H1 (cell line): ENCODE data around the gene ATG5. TPM values are rescaled to one million over a fixed set of nuclear protein-coding genes. Genes with fewer than 3 reads are reported as not detected.

Source experiments
- CTCF ChIA-PET: fragments of 300-600 bp; sonication (Branson Sonifier 250); formaldehyde crosslinking; loops from one replicate; lab custom pipeline; 2021; ENCODE audit not compliant: partially characterized antibody; lab: Charles Lee
- POLR2A ChIA-PET: fragments of 300-600 bp; sonication (Branson Sonifier 250); formaldehyde crosslinking; loops from one replicate; lab custom pipeline; 2021; ENCODE audit warnings: inconsistent platforms; ENCODE audit not compliant: partially characterized antibody; lab: Charles Lee
- DNase-seq, 2 experiments: peaks; one replicate each; pipeline versions ENCODE4 v3.0.0 to v3.0.0-alpha.2; 2010 to 2022; ENCODE audit warnings: low spot score in 2 of 2, low read depth in 1 of 2, mixed read lengths in 1 of 2
- FAIRE-seq: peaks from 2 replicates; lab custom pipeline; 2011; peaks lifted over from hg19 to GRCh38; lab: Jason Lieb, UNC
- H2AFZ ChIP-seq: 2 replicates; pipeline ENCODE4 v1.8.1; 2012; ENCODE audit warnings: low read length, inconsistent platforms
- H2AK5ac ChIP-seq: 2 replicates; pipeline ENCODE4 v1.6.1; 2013; ENCODE audit warnings: low read depth, low read length
- H2BK120ac ChIP-seq: replicated peaks from 2 replicates; pipeline ENCODE3; 2013; ENCODE audit warnings: low read depth, low read length, inconsistent platforms
- H2BK12ac ChIP-seq: 2 replicates; pipeline ENCODE4 v1.6.1; 2013; ENCODE audit warnings: low read depth, low read length
- H2BK15ac ChIP-seq: 2 replicates; pipeline ENCODE4 v1.6.1; 2013; ENCODE audit warnings: low read length
- H2BK20ac ChIP-seq: 2 replicates; pipeline ENCODE4 v1.6.1; 2013; ENCODE audit warnings: low read length
- H2BK5ac ChIP-seq: 2 replicates; pipeline ENCODE4 v1.6.1; 2013; ENCODE audit warnings: low read depth, low read length
- H3K14ac ChIP-seq: 2 replicates; pipeline ENCODE4 v1.6.1; 2013; ENCODE audit warnings: inconsistent platforms; ENCODE audit not compliant: insufficient read length
- H3K18ac ChIP-seq: 2 replicates; pipeline ENCODE4 v1.6.1; 2013; ENCODE audit warnings: low read length; ENCODE audit errors: extremely low read depth
- H3K23ac ChIP-seq: 2 replicates; pipeline ENCODE4 v1.6.1; 2013; ENCODE audit warnings: inconsistent platforms; ENCODE audit not compliant: insufficient read length
- H3K23me2 ChIP-seq: 2 replicates; pipeline ENCODE4 v1.6.1; 2013; ENCODE audit warnings: low read depth, low read length
- H3K27ac ChIP-seq: 2 replicates; pipeline ENCODE4 v1.6.1; 2011; ENCODE audit warnings: low read depth, low read length, inconsistent platforms
- H3K27me3 ChIP-seq, 4 experiments: replicated peaks in 1 of 4; 1 replicate in 1 of 4; 2 replicates in 3 of 4; pipeline versions ENCODE4 v1.6.1 to v1.8.1; 2011 to 2013; ENCODE audit warnings: low read length in 3 of 4, mild to moderate bottlenecking in 3 of 4, inconsistent platforms in 2 of 4, mixed read lengths in 2 of 4, moderate library complexity in 1 of 4; ENCODE audit not compliant: control insufficient read depth in 3 of 4, insufficient read depth in 3 of 4; ENCODE audit errors: extremely low read depth in 1 of 4
- H3K36me3 ChIP-seq, 4 experiments: 2 replicates each; pipeline versions ENCODE4 v1.6.1 to v1.8.1; 2011 to 2013; ENCODE audit warnings: mild to moderate bottlenecking in 4 of 4, low read length in 3 of 4, moderate library complexity in 2 of 4, control low read depth in 1 of 4, inconsistent platforms in 1 of 4; ENCODE audit not compliant: insufficient read depth in 4 of 4, control insufficient read depth in 2 of 4
- H3K4ac ChIP-seq: replicated peaks from 2 replicates; pipeline ENCODE3; 2013; ENCODE audit warnings: low read length, low read depth, mixed read lengths, inconsistent platforms; ENCODE audit not compliant: insufficient read length
- H3K4me1 ChIP-seq, 4 experiments: replicated peaks in 1 of 4; 1 replicate in 1 of 4; 2 replicates in 3 of 4; pipeline versions ENCODE4 v1.6.1 to v1.8.1; 2011 to 2013; ENCODE audit warnings: low read length in 3 of 4, inconsistent platforms in 2 of 4, mixed read lengths in 1 of 4; ENCODE audit not compliant: insufficient read depth in 4 of 4, control insufficient read depth in 3 of 4
- H3K4me2 ChIP-seq, 2 experiments: 2 replicates each; pipeline versions ENCODE4 v1.6.1 to v1.8.1; 2011 to 2013; ENCODE audit warnings: low read depth in 2 of 2, low read length in 2 of 2, control low read depth in 1 of 2, inconsistent platforms in 1 of 2, mild to moderate bottlenecking in 1 of 2; ENCODE audit not compliant: insufficient read depth in 1 of 2
- H3K4me3 ChIP-seq, 4 experiments: fragments of 200-600, 300-600 bp in 1 of 4; sonication (generic), shearing (Covaris generic), sonication (Bioruptor Twin) in 1 of 4; 2 replicates each; pipeline versions ENCODE4 v1.5.1 to v1.8.1; 2011 to 2016; ENCODE audit warnings: low read length in 4 of 4, low read depth in 3 of 4, control low read depth in 2 of 4, inconsistent platforms in 2 of 4, mild to moderate bottlenecking in 2 of 4, mixed read lengths in 1 of 4, moderate library complexity in 1 of 4; ENCODE audit not compliant: insufficient read depth in 2 of 4; ENCODE audit errors: extremely low read depth in 1 of 4
- H3K56ac ChIP-seq: replicated peaks from 2 replicates; pipeline ENCODE3; 2013; ENCODE audit warnings: low read depth, mild to moderate bottlenecking, mixed read lengths, low read length, inconsistent platforms; ENCODE audit not compliant: insufficient read length
- H3K79me1 ChIP-seq: 2 replicates; pipeline ENCODE4 v1.6.1; 2013; ENCODE audit warnings: low read depth, low read length, control low read depth
- H3K79me2 ChIP-seq, 2 experiments: 2 replicates each; pipeline versions ENCODE4 v1.6.1 to v1.8.1; 2012 to 2013; ENCODE audit warnings: low read length in 2 of 2, mild to moderate bottlenecking in 2 of 2, inconsistent platforms in 1 of 2; ENCODE audit not compliant: insufficient read depth in 2 of 2, control insufficient read depth in 1 of 2
- H3K9ac ChIP-seq, 4 experiments: replicated peaks in 1 of 4; 1 replicate in 1 of 4; 2 replicates in 3 of 4; pipeline versions ENCODE4 v1.6.1 to v1.8.1; 2011 to 2013; ENCODE audit warnings: low read depth in 3 of 4, low read length in 3 of 4, control low read depth in 2 of 4, mild to moderate bottlenecking in 2 of 4, moderate library complexity in 2 of 4, inconsistent platforms in 1 of 4; ENCODE audit errors: extremely low read depth in 1 of 4
- H3K9me3 ChIP-seq, 2 experiments: 2 replicates each; pipeline versions ENCODE4 v1.6.1 to v1.8.1; 2012 to 2013; ENCODE audit warnings: mild to moderate bottlenecking in 2 of 2, moderate library complexity in 2 of 2, control low read depth in 1 of 2, inconsistent platforms in 1 of 2, low read depth in 1 of 2, low read length in 1 of 2, mixed read lengths in 1 of 2; ENCODE audit not compliant: insufficient read depth in 2 of 2
- H4K20me1 ChIP-seq, 2 experiments: replicated peaks in 1 of 2; 2 replicates each; pipeline versions ENCODE3 to v1.8.1; 2011 to 2013; ENCODE audit warnings: inconsistent platforms in 2 of 2, low read length in 2 of 2, mild to moderate bottlenecking in 1 of 2; ENCODE audit not compliant: insufficient read depth in 2 of 2, control insufficient read depth in 1 of 2
- H4K5ac ChIP-seq: 2 replicates; pipeline ENCODE4 v1.6.1; 2013; ENCODE audit warnings: low read length, low read depth, mixed read lengths, inconsistent platforms; ENCODE audit not compliant: insufficient read length
- H4K8ac ChIP-seq: 2 replicates; pipeline ENCODE4 v1.8.0; 2013; ENCODE audit warnings: mild to moderate bottlenecking, moderate library complexity, low read length, inconsistent platforms; ENCODE audit not compliant: insufficient read depth; ENCODE audit errors: extremely low read depth
- H4K91ac ChIP-seq: replicated peaks from 2 replicates; pipeline ENCODE3; 2013; ENCODE audit warnings: low read length, mixed read lengths, inconsistent platforms; ENCODE audit not compliant: insufficient read length
- CEBPB ChIP-seq: IDR thresholded peaks from 2 replicates; pipeline ENCODE4 v1.6.1; 2012; ENCODE audit warnings: low read depth, low read length
- KDM1A ChIP-seq: fragments of 200-600, 300-600 bp; sonication (generic); IDR thresholded peaks from 2 replicates; pipeline ENCODE4 v1.7.1; 2016; ENCODE audit warnings: mild to moderate bottlenecking, low read length, borderline replicate concordance
- WGBS, 2 experiments: shearing (Covaris generic) in 1 of 2; methylation state at CpG; one replicate each; pipeline versions ENCODE4 v1.1.6 to v1.1.7; 2013 to 2015; ENCODE audit warnings: low lambda C conversion rate in 2 of 2, mixed read lengths in 2 of 2, inconsistent platforms in 1 of 2, low coverage in 1 of 2, missing lambda C conversion rate in 1 of 2; ENCODE audit not compliant: insufficient replicate concordance in 2 of 2, insufficient coverage in 1 of 2, insufficient read length in 1 of 2; ENCODE audit errors: extremely low coverage in 1 of 2, missing lambda C conversion rate in 1 of 2; 5-methylcytosine and 5-hydroxymethylcytosine counted together
- polyA plus RNA-seq, 7 experiments: library from polyadenylated mRNA; depleted of rRNA in 3 of 7; stranded (reverse) in 5 of 7; unstranded in 2 of 7; fragments of >200 nt in 5 of 7; fragments of 200-250 nt in 2 of 7; gene quantifications; 1 replicate in 5 of 7; 2 replicates in 1 of 7; 4 replicates in 1 of 7; pipeline versions ENCODE4 v1.2.1 to v1.2.3, GENCODE V29; 2011 to 2013; ENCODE audit warnings: missing spikeins in 2 of 7, mixed read lengths in 2 of 7
- total RNA-seq: library from RNA; stranded (reverse); fragmentation: NEBNext Ultra II Directional; extraction: Animal tissue kit (Norgen Biotek cat#: 25700); gene quantifications from 2 replicates; pipeline ENCODE4 v1.2.1, GENCODE V29; 2021
- TF ChIP-seq, protein P1 (sequence below): IDR thresholded peaks from 2 replicates; pipeline ENCODE4 v1.6.1; 2011; ENCODE audit warnings: low read length, improper control_type of control experiment

Gene ATG5
- total and polyA plus RNA-seq, 2 of the 8 experiments (the other 6 are each of a cell fraction or from before 2014, with no cell fraction given), result 18.2 to 39.0 TPM

DNA sequence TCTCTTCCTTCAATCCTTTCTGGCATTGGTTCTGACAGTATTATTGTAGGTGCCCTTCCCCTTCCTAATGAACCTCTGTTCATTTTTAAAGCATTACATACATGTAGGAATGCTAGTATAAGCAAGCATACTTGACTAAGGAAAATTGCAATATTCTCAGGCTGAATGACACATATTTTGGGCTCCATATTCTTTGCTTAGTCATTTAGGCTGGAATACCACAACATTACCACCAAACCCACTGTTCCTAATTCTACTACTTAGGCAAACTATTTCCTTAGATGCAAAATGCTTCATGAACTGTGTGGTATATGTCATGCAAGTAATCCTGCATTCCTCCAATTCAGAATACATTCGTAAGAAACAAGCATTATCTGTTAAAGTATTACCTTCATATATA, 125.6 kb downstream of the ATG5 start:
- H3K23me2 ChIP-seq, result no peaks in the 10 kb centered on the region; the same call in 1 of the 2 replicates
- H3K56ac ChIP-seq, result no peak overlapping the region
- no peak overlapping the region for H3K27ac ChIP-seq
- peaks cover 0 to 2% (median 0%) of the 10 kb centered on the region in 4 experiments; a peak in 1 of 7 replicates for H3K4me1 ChIP-seq
- H4K8ac ChIP-seq, result no peak overlapping the region
- no peak overlapping the region for H3K14ac ChIP-seq
- no peak overlapping the region for H4K91ac ChIP-seq
- no peak overlapping the region for H2BK15ac ChIP-seq
- no peak overlapping the region for H2BK20ac ChIP-seq
- no peak for FAIRE-seq
- H3K4me2 ChIP-seq, result no peak overlapping the region
- peaks cover 0 to 10% (median 0%) of the 10 kb centered on the region in 4 experiments; a peak in 2 of 8 replicates for H3K36me3 ChIP-seq
- no peak overlapping the region for H3K4ac ChIP-seq
- no peaks in the 10 kb centered on the region for H4K20me1 ChIP-seq
- no peak overlapping the region for H4K5ac ChIP-seq
- no peak overlapping the region for H3K4me3 ChIP-seq
- WGBS, 2 experiments, result 87% methylated on average over 1 of the region's 1 CpG; no CpG with 5 or more reads in 1 of the 2 experiments
- DNase-seq, result no peak
- H2BK120ac ChIP-seq, result no peak overlapping the region
- POLR2A ChIA-PET, result no interaction called here
- no peak for TF ChIP-seq KDM1A
- TF ChIP-seq, protein P1, sequence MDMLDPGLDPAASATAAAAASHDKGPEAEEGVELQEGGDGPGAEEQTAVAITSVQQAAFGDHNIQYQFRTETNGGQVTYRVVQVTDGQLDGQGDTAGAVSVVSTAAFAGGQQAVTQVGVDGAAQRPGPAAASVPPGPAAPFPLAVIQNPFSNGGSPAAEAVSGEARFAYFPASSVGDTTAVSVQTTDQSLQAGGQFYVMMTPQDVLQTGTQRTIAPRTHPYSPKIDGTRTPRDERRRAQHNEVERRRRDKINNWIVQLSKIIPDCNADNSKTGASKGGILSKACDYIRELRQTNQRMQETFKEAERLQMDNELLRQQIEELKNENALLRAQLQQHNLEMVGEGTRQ, result no peak
- TF ChIP-seq CEBPB, result no peak
- H2AFZ ChIP-seq, result no peak overlapping the region
- H2AK5ac ChIP-seq, result no peak overlapping the region
- H2BK5ac ChIP-seq, result no peak overlapping the region
- no peak overlapping the region for H3K18ac ChIP-seq
- no peaks in the 10 kb centered on the region for H3K27me3 ChIP-seq
- H3K23ac ChIP-seq, result no peak overlapping the region
- no peaks in the 10 kb centered on the region for H3K9me3 ChIP-seq
- H3K79me2 ChIP-seq, result peaks cover 0 to 3% of the 10 kb centered on the region in 2 experiments; a peak in 1 of 4 replicates
- H3K79me1 ChIP-seq, result no peaks in the 10 kb centered on the region
- H3K9ac ChIP-seq, result no peak overlapping the region
- CTCF ChIA-PET, result interaction anchor here (0.9 kb wide), 1 partner anchor 12 kb away, joined by 3 read pairs; no protein-coding TSS in a partner anchor
- no peak overlapping the region for H2BK12ac ChIP-seq
